K562 (cell line): ENCODE data around the gene VDAC2. TPM values are rescaled to one million over a fixed set of nuclear protein-coding genes. Genes with fewer than 3 reads are reported as not detected.

Experiments
- ATF6 ChIP-seq: sonication (generic); formaldehyde crosslinking; IDR thresholded peaks from 2 replicates; pipeline ENCODE4 v1.4.0; 2020; ENCODE audit warnings: mild to moderate bottlenecking, missing genetic modification reagents
- DACH1 ChIP-seq: fragments of 450-650 bp; IDR thresholded peaks from 2 replicates; pipeline ENCODE4 v1.6.1; 2018; ENCODE audit not compliant: partially characterized antibody
- ETV1 ChIP-seq: fragments of 450-650 bp; conservative IDR thresholded peaks from 2 replicates; pipeline ENCODE4 v1.6.1; 2016; ENCODE audit warnings: missing genetic modification characterization, control low read depth, low read depth, missing compliant biosample characterization
- HIVEP1 ChIP-seq: fragments of 250-450 bp; sonication (Bioruptor Pico); IDR thresholded peaks from 2 replicates; pipeline ENCODE4 v1.4.0; 2020; ENCODE audit warnings: mild to moderate bottlenecking
- MIER1 ChIP-seq: fragments of 450-650 bp; IDR thresholded peaks from 2 replicates; pipeline ENCODE4 v1.6.1; 2016; ENCODE audit warnings: antibody characterized with exemption, mild to moderate bottlenecking, low read depth
- RCOR1 ChIP-seq, 2 experiments: IDR thresholded peaks; 2 replicates each; pipeline ENCODE4 v1.6.1; 2012; ENCODE audit warnings: low read depth in 2 of 2, low read length in 2 of 2, borderline replicate concordance in 1 of 2, improper control_type of control experiment in 1 of 2
- RNF219 ChIP-seq: fragments of 250-450 bp; sonication (Bioruptor Pico); IDR thresholded peaks from 2 replicates; pipeline ENCODE4 v1.5.0; 2022; ENCODE audit warnings: mild to moderate bottlenecking
- SMAD2 ChIP-seq: fragments of 150-350 bp; IDR thresholded peaks from 2 replicates; pipeline ENCODE4 v1.6.1; 2014; ENCODE audit warnings: low read depth, mild to moderate bottlenecking, low read length
- ZKSCAN1 ChIP-seq: fragments of 150-350 bp; IDR thresholded peaks from 2 replicates; pipeline ENCODE4 v1.6.1; 2016; ENCODE audit warnings: low read depth, low read length
- ZNF609 ChIP-seq: sonication (generic); formaldehyde crosslinking; IDR thresholded peaks from 2 replicates; pipeline ENCODE4 v1.8.1; 2023; ENCODE audit warnings: missing genetic modification reagents, mild to moderate bottlenecking, borderline replicate concordance
- ZNF830 ChIP-seq: fragments of 250-450 bp; sonication (Bioruptor Pico); IDR thresholded peaks from 2 replicates; pipeline ENCODE4 v1.5.0; 2021; ENCODE audit warnings: mild to moderate bottlenecking
- polyA plus RNA-seq, 8 experiments: library from polyadenylated mRNA; depleted of rRNA in 4 of 8; stranded (reverse) in 5 of 8; unstranded in 3 of 8; fragments of >200 nt; fragmentation: Nextera tagmentation in 2 of 8; fragmentation: Illumina TruSeq in 1 of 8; extraction: Ambion mirVana in 2 of 8; extraction: Trizol in 1 of 8; gene quantifications; 2 replicates each; pipeline versions ENCODE4 v1.2.1 to v1.2.3, GENCODE V29; 2011 to 2014; ENCODE audit warnings: inconsistent platforms in 1 of 8, missing spikeins in 1 of 8
- total RNA-seq, 7 experiments: library from RNA; depleted of rRNA in 6 of 7; stranded (reverse); fragments of >200 nt in 6 of 7; fragmentation: Illumina TruSeq in 2 of 7; extraction: Trizol in 2 of 7; gene quantifications; 2 replicates each; pipeline versions ENCODE4 v1.2.1 to v1.2.3, GENCODE V29; 2011 to 2021; ENCODE audit warnings: low replicate concordance in 1 of 7

Gene VDAC2
- total and polyA plus RNA-seq, 9 of the 15 experiments (the other 6 are each of a cell fraction or from before 2014, with no cell fraction given) = 139 to 450 (median 250) TPM

- TF ChIP-seq ZNF609 (CRISPR knock-in tag) (no peak), RNF219 (CRISPR knock-in tag) (no peak), MIER1 (no peak), RCOR1 (IDR thresholded peaks at IDR 0.05; ENCODE audit: borderline replicate concordance in 1 of 2, low read depth in 2 of 2, low read length in 2 of 2) (no peak), HIVEP1 (CRISPR knock-in tag) (no peak), ZNF830 (CRISPR knock-in tag) (0 out of 2 replicates have a peak, but pooled peaks have one; percentile 40), SMAD2 (no peak), ETV1 (tag) (no peak), ATF6 (no peak), DACH1 (no peak), ZKSCAN1 (no peak)
Measured at GRCh38 chr10:75231672-75232581, 21.3 kb downstream of the VDAC2 start (continued).
